C4-2B (cell line): Measurements from ENCODE around the gene C15orf39.
A peak's percentile ranks its signal among the peaks of the same experiment; 100 is the strongest.

ENCODE experiments used
- H3K27ac ChIP-seq: fragments of 450-650 bp; 2 replicates; pipeline ENCODE4 v1.5.1; 2017
- ZFX ChIP-seq: fragments of 450-650 bp; IDR thresholded peaks from 2 replicates; pipeline ENCODE4 v1.6.1; 2017
- TF ChIP-seq, protein P1 (sequence below): fragments of 450-650 bp; conservative IDR thresholded peaks from 2 replicates; pipeline ENCODE4 v1.5.1; 2017; ENCODE audit warnings: mild to moderate bottlenecking

The C15orf39 gene

GRCh38 chr15:75200765-75201615 lies 692 bp upstream of the C15orf39 start:
- TF ChIP-seq ZFX = no peak
- TF ChIP-seq, protein P1, sequence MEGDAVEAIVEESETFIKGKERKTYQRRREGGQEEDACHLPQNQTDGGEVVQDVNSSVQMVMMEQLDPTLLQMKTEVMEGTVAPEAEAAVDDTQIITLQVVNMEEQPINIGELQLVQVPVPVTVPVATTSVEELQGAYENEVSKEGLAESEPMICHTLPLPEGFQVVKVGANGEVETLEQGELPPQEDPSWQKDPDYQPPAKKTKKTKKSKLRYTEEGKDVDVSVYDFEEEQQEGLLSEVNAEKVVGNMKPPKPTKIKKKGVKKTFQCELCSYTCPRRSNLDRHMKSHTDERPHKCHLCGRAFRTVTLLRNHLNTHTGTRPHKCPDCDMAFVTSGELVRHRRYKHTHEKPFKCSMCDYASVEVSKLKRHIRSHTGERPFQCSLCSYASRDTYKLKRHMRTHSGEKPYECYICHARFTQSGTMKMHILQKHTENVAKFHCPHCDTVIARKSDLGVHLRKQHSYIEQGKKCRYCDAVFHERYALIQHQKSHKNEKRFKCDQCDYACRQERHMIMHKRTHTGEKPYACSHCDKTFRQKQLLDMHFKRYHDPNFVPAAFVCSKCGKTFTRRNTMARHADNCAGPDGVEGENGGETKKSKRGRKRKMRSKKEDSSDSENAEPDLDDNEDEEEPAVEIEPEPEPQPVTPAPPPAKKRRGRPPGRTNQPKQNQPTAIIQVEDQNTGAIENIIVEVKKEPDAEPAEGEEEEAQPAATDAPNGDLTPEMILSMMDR = no peak
- peak overlapping the region; percentile 98 for H3K27ac ChIP-seq

GRCh38 chr15:75202251-75203016 lies 752 bp downstream of the C15orf39 start:
- H3K27ac ChIP-seq = peak overlapping the region; percentile 98
- TF ChIP-seq, protein P1 = peak; percentile 90
- TF ChIP-seq ZFX = peak; percentile 69; the same call in 1 of the 2 replicates

DNA sequence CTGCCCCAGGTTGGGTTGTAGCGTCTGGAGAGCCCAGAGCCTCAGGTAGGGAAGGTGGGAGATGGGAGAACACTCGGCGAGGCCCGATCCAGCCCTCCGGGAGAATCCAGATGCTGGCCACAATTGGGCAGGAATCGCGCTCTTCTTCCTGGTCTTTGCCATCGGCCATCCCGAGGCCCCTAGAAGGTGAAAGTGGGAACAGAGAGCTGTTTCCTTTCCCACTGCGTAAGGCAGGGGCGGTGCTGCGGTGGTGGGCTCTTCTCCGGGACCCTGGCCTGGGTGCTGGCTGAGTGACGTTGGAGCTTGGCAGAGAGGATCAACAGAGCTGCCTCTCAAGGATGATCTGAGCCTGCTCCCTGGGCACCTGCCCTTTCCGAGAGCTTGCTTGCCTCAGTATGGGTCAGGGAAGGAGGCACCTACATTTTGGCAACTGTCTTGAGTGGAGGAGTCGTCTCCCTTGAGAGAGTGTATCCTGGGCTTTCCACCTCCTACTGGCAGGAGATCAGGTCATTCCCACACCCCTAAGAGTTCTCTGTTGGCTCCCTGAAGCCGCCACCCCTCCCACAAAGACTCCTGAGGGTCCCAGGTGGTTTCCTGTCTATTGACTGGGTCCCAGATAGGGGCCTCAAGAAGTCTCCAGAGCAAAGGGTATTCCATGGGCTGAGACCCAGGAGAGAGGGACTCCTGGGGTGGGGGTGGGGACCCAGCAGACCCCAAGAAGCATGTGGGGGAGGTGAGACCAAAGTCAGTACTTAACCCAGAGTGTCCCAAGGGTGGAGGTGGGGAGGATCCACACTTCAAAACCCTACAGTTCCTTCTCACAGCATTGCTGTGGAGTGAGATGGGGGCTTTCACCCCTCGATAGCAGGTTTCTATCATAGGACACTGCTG lies 1.6 kb downstream of the C15orf39 start:
- TF ChIP-seq ZFX = no peak
- TF ChIP-seq, protein P1 = no peak
- peak overlapping the region; percentile 98 for H3K27ac ChIP-seq

GRCh38 chr15:75203908-75204263 lies 2.2 kb downstream of the C15orf39 start:
- H3K27ac ChIP-seq = peak overlapping the region; percentile 98

DNA sequence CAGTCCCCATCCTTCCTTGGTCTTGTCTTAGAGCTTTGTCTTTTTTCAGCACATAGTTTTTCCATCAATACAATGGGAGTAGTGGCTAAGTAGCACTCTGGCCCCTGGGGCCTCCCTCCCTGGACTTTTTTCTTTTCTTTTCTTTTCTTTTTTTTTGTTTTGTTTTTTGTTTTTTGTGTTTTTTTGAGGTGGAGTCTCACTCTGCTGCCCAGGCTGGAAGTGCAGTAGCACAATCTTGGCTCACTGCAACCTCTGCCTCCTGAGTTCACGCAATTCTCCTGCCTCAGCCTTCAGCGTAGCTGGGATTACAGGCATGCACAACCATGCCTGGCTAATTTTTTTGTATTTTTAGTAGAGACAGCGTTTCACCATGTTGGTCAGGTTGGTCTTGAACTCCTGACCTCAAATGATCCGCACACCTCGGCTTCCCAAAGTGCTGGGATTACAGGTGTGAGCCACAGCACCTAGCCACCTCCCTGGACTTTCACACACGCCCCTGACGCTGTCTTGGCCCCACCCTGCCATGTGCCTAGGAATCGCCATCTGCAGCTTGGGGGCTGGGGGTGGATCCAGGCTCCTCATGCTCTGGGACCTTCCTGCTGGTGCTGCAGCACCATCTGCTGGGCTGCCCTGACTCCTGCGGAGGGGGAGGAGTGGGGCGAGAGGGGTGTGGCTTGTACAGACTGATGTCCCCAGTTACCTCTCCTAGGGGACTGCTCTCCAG lies 2.8 kb downstream of the C15orf39 start:
- peak overlapping the region; percentile 98 for H3K27ac ChIP-seq
- no peak for TF ChIP-seq ZFX
- TF ChIP-seq, protein P1 = peak; percentile 97

More at GRCh38 chr15:75203908-75204263, 2.2 kb downstream of the C15orf39 start:
- TF ChIP-seq ZFX = no peak
- TF ChIP-seq, protein P1 = no peak

- TF ChIP-seq, protein P1 = no peak
- no peak for TF ChIP-seq ZFX
- no peak overlapping the region for H3K27ac ChIP-seq
Observed at GRCh38 chr15:75205064-75205395, 3.3 kb downstream of the C15orf39 start.
